Body of pancreas (tissue), 4 donors: ENCODE results near the gene C1orf53. TPM values are rescaled to one million over a fixed set of nuclear protein-coding genes. Genes with fewer than 3 reads are reported as not detected.
"Not testable (repeated sequence)": the region's sequence is repeated elsewhere in the genome, so short reads cannot be mapped to it uniquely, and the experiment has no call there.

Source experiments
- ATAC-seq: fragments of 150-250 bp; one replicate; pipeline ENCODE4 v1.9.1; 2016
- DNase-seq, 4 donors: peaks; one replicate each; pipeline ENCODE4 v3.0.0-alpha.2; 2019
- H3K27ac ChIP-seq, 4 donors: fragments of 200-600 bp; sonication (generic); 1 replicate in 3 of 4; 2 replicates in 1 of 4; pipeline versions ENCODE4 v1.5.1 to v1.6.1; 2016 to 2019; ENCODE audit warnings: mild to moderate bottlenecking in 1 of 4, mixed read lengths in 1 of 4, moderate library complexity in 1 of 4
- H3K27me3 ChIP-seq, 2 donors: fragments of 200-600 bp; sonication (generic); one replicate each; pipeline ENCODE4 v1.6.0; 2016; ENCODE audit warnings: mild to moderate bottlenecking in 1 of 2
- H3K36me3 ChIP-seq, 2 donors: fragments of 200-600 bp; sonication (generic); replicated peaks in 1 of 2; 2 replicates each; pipeline ENCODE4 v1.5.1; 2016; ENCODE audit warnings: low read depth in 2 of 2; ENCODE audit not compliant: insufficient read depth in 1 of 2
- H3K4me1 ChIP-seq: fragments of 200-600 bp; sonication (generic); one replicate; pipeline ENCODE4 v1.6.0; 2016
- H3K4me3 ChIP-seq, 2 donors: fragments of 200-600 bp; sonication (generic); 1 replicate in 1 of 2; 2 replicates in 1 of 2; pipeline ENCODE4 v1.5.1; 2016 to 2019
- H3K9me3 ChIP-seq, 3 donors: fragments of 200-600 bp; sonication (generic); 1 replicate in 2 of 3; 2 replicates in 1 of 3; pipeline ENCODE4 v1.5.1; 2016
- CTCF ChIP-seq, 7 experiments: fragments of 450-650 bp in 4 of 7; fragments of 200-600 bp in 3 of 7; sonication (generic) in 3 of 7; IDR thresholded peaks; one replicate each; pipeline ENCODE4 v1.5.1; 2016 to 2019; ENCODE audit warnings: antibody characterized with exemption in 7 of 7
- POLR2A ChIP-seq, 3 donors: fragments of 450-650 bp; IDR thresholded peaks; one replicate each; pipeline ENCODE4 v1.6.1; 2016; ENCODE audit warnings: antibody characterized with exemption in 3 of 3, mild to moderate bottlenecking in 2 of 3
- WGBS, 2 donors: methylation state at CpG; one replicate each; pipeline ENCODE4 v1.1.5; 2017; 5-methylcytosine and 5-hydroxymethylcytosine counted together
- intact Hi-C: fragments of 100-400 bp; cut with DNase I; formaldehyde crosslinking; loops from one replicate; pipeline ENCODE4 v1.15.1; 2023
- total RNA-seq, 2 donors: library from RNA; depleted of rRNA; stranded (reverse); fragments of >200 nt; gene quantifications; one replicate each; pipeline ENCODE4 v1.1.0, GENCODE V29; 2016

The C1orf53 gene
- total RNA-seq, 2 donors from 2014 or later, result 2.1 to 3.6 TPM

GRCh38 chr1:197933647-197934046 lies 31.2 kb downstream of the C1orf53 start:
- Histone ChIP-seq H3K36me3 (no peaks in the 10 kb centered on the region), H3K27ac (no peak overlapping the region), H3K9me3 (no peaks in the 10 kb centered on the region), H3K4me1 (no peaks in the 10 kb centered on the region), H3K27me3 (peaks cover 0 to 4% of the 10 kb centered on the region in 2 donors), H3K4me3 (no peak overlapping the region)
- intact Hi-C loops, result no loop called here
- WGBS, 2 donors, result 70 to 71% methylated on average over 1 of the region's 1 CpG
- no peak for DNase-seq
- no peak for TF ChIP-seq POLR2A (IDR thresholded peaks at IDR 0.05)
- TF ChIP-seq CTCF (IDR thresholded peaks at IDR 0.05), result no peak
- ATAC-seq, result no peak

GRCh38 chr1:197937381-197937780 lies 35.0 kb downstream of the C1orf53 start:
- intact Hi-C loops, result no loop called here
- Histone ChIP-seq H3K9me3 (no peaks in the 10 kb centered on the region), H3K4me1 (no peaks in the 10 kb centered on the region), H3K27ac (no peak overlapping the region), H3K27me3 (no peaks in the 10 kb centered on the region), H3K36me3 (no peaks in the 10 kb centered on the region), H3K4me3 (no peak overlapping the region)
- ATAC-seq (no peak), DNase-seq (no peak)
- WGBS, 2 donors, result 84 to 92% methylated on average over 2 of the region's 2 CpGs
- TF ChIP-seq POLR2A (IDR thresholded peaks at IDR 0.05) (no peak), CTCF (IDR thresholded peaks at IDR 0.05) (no peak)

- Histone ChIP-seq H3K27me3 (no peaks in the 10 kb centered on the region), H3K9me3 (no peaks in the 10 kb centered on the region), H3K36me3 (no peaks in the 10 kb centered on the region), H3K4me1 (no peaks in the 10 kb centered on the region), H3K4me3 (no peak overlapping the region), H3K27ac (no peak overlapping the region)
- ATAC-seq (no peak), DNase-seq (no peak)
- TF ChIP-seq POLR2A (IDR thresholded peaks at IDR 0.05) (no peak), CTCF (IDR thresholded peaks at IDR 0.05) (no peak)
- intact Hi-C loops, result no loop called here
- 73 to 79% methylated on average over 6 of the region's 6 CpGs for WGBS, 2 donors
Measured at GRCh38 chr1:197937892-197938291, 35.5 kb downstream of the C1orf53 start.

GRCh38 chr1:197939159-197939980 lies 36.9 kb downstream of the C1orf53 start:
- H3K27ac ChIP-seq, ATAC-seq, H3K4me3 ChIP-seq, DNase-seq, intact Hi-C loops, H3K36me3 ChIP-seq, H3K9me3 ChIP-seq, H3K4me1 ChIP-seq, H3K27me3 ChIP-seq: not testable (repeated sequence)
- 75 to 87% methylated on average over 6 of the region's 6 CpGs for WGBS, 2 donors

- DNase-seq (no peak), ATAC-seq (no peak)
- WGBS, 2 donors, result 88 to 91% methylated on average over 2 of the region's 2 CpGs
- no peak for TF ChIP-seq CTCF (IDR thresholded peaks at IDR 0.05)
- TF ChIP-seq POLR2A (IDR thresholded peaks at IDR 0.05), result no peak
- intact Hi-C loops, result no loop called here
- no peak overlapping the region for H3K4me3 ChIP-seq
- H3K27me3 ChIP-seq, result no peaks in the 10 kb centered on the region
- no peak overlapping the region for H3K27ac ChIP-seq
- H3K36me3 ChIP-seq, result no peaks in the 10 kb centered on the region
- no peaks in the 10 kb centered on the region for H3K4me1 ChIP-seq
- no peaks in the 10 kb centered on the region for H3K9me3 ChIP-seq
Measured at GRCh38 chr1:197942042-197942441, 39.6 kb downstream of the C1orf53 start.
